ENCODE data around the gene ITGB1.
"Not testable (repeated sequence)": the region's sequence is repeated elsewhere in the genome, so short reads cannot be mapped to it uniquely, and the experiment has no call there.

The ITGB1 gene

GRCh38 chr10:32980558-32981468, 22.8 kb upstream of the ITGB1 start:
- TF ChIP-seq PAX5 (IDR thresholded peaks at IDR 0.05; ENCODE audit: insufficient read depth, low read length, severe bottlenecking) (no peak), SPI1 (IDR thresholded peaks at IDR 0.05; ENCODE audit: low read depth, low read length) (peak; percentile 34; the same call in 1 of the 2 replicates)
- FAIRE-seq, result peak; percentile 54
- DNase-seq (ENCODE audit: insufficient read length, low spot score), result peak; percentile 34

- DNase-seq (ENCODE audit: insufficient read length, low spot score) (no peak), FAIRE-seq (no peak)
- TF ChIP-seq PAX5 (IDR thresholded peaks at IDR 0.05; ENCODE audit: insufficient read depth, low read length, severe bottlenecking) (no peak), POLR2AphosphoS5 (IDR thresholded peaks at IDR 0.05; ENCODE audit: low read depth, low read length) (no peak), SPI1 (IDR thresholded peaks at IDR 0.05; ENCODE audit: low read depth, low read length) (no peak), POU2F2 (IDR thresholded peaks at IDR 0.05; ENCODE audit: low read depth, low read length) (no peak), POLR2A (IDR thresholded peaks at IDR 0.05; ENCODE audit: low read depth, low read length) (no peak), TAF1 (IDR thresholded peaks at IDR 0.05; ENCODE audit: low read depth, low read length) (no peak)
These were observed 22.2 kb upstream of the ITGB1 start for GRCh38 chr10:32980242-32980557.

GRCh38 chr10:32979719-32980118, 21.7 kb upstream of the ITGB1 start:
- FAIRE-seq; DNase-seq (ENCODE audit: insufficient read length, low spot score): not testable (repeated sequence)

DNA sequence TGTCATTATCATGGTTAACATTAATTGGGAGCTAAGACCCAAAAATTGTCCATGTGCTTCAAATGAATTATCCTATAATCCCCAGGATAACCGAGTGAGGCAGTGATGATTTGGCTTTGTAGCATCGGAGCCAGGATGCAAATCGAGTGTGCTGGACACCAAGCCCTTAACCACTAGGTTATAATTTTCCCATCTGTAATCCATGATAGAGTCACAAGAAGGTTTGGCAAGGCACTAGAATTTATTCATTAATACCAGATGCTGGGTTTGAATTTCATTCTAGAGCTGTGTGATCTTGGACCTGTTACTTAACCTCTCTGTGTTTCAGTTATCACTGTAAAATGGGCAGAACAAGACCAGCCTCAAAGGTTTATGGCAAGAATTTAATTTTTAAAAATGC, 21.0 kb upstream of the ITGB1 start:
- DNase-seq (ENCODE audit: insufficient read length, low spot score), result no peak
- TF ChIP-seq POU2F2 (IDR thresholded peaks at IDR 0.05; ENCODE audit: low read depth, low read length), result no peak
- TF ChIP-seq PAX5 (IDR thresholded peaks at IDR 0.05; ENCODE audit: insufficient read depth, low read length, severe bottlenecking), result no peak
- TF ChIP-seq SPI1 (IDR thresholded peaks at IDR 0.05; ENCODE audit: low read depth, low read length), result no peak
- no peak for TF ChIP-seq POLR2AphosphoS5 (IDR thresholded peaks at IDR 0.05; ENCODE audit: low read depth, low read length)
- no peak for TF ChIP-seq POLR2A (IDR thresholded peaks at IDR 0.05; ENCODE audit: low read depth, low read length)
- FAIRE-seq, result no peak

GRCh38 chr10:32977846-32978809, 20.1 kb upstream of the ITGB1 start:
- FAIRE-seq; DNase-seq (ENCODE audit: insufficient read length, low spot score): not testable (repeated sequence)

- TF ChIP-seq TAF1 (IDR thresholded peaks at IDR 0.05; ENCODE audit: low read depth, low read length) (no peak), SPI1 (IDR thresholded peaks at IDR 0.05; ENCODE audit: low read depth, low read length) (no peak), POLR2AphosphoS5 (IDR thresholded peaks at IDR 0.05; ENCODE audit: low read depth, low read length) (no peak), POLR2A (IDR thresholded peaks at IDR 0.05; ENCODE audit: low read depth, low read length) (no peak), PAX5 (IDR thresholded peaks at IDR 0.05; ENCODE audit: insufficient read depth, low read length, severe bottlenecking) (no peak), POU2F2 (IDR thresholded peaks at IDR 0.05; ENCODE audit: low read depth, low read length) (no peak)
- DNase-seq (ENCODE audit: insufficient read length, low spot score) (no peak), FAIRE-seq (no peak)
These were observed 18.3 kb upstream of the ITGB1 start for GRCh38 chr10:32976338-32976737.

DNA sequence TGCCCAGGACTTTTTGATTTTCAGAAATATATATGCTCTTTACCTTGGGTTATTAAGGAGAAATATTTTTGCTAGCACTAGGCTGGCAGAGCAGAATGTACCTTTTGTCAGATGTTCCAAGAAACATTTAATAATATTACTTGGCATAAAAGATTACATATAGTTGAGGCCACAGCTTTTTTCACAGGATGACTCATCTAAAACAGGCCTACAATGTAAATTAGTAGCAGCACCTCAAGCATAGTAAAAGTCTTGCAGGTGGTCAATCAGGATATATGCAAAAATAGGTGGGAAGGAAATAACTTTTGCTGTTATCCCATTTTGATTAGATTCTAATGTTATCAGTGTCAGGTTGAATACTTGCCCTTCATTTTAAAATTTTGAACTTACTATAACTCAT, 14.9 kb upstream of the ITGB1 start:
- no peak for FAIRE-seq
- TF ChIP-seq POLR2AphosphoS5 (IDR thresholded peaks at IDR 0.05; ENCODE audit: low read depth, low read length) (no peak), POU2F2 (IDR thresholded peaks at IDR 0.05; ENCODE audit: low read depth, low read length) (no peak), TAF1 (IDR thresholded peaks at IDR 0.05; ENCODE audit: low read depth, low read length) (no peak), PAX5 (IDR thresholded peaks at IDR 0.05; ENCODE audit: insufficient read depth, low read length, severe bottlenecking) (no peak), POLR2A (IDR thresholded peaks at IDR 0.05; ENCODE audit: low read depth, low read length) (no peak), SPI1 (IDR thresholded peaks at IDR 0.05; ENCODE audit: low read depth, low read length) (no peak)

DNA sequence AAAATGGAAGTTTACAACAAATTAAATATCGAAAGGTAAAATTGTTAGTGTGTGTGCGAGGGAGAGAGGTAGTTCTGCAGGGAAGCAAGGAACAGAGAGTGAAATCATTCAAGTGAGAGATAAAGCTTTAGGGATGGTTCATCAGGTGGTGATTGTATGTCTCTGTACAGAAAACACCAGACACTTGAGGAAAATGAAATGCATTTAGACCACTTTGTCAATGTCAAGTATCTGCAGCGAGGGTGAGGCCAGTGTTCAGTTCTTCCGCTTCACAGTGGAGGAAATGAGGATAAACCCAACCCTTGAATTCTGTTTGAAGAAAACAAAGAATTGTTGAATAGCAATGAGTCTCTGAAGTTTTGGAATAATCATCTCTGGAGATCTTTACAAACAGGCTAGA, 14.4 kb upstream of the ITGB1 start:
- no peak for TF ChIP-seq POU2F2 (IDR thresholded peaks at IDR 0.05; ENCODE audit: low read depth, low read length)
- no peak for TF ChIP-seq SPI1 (IDR thresholded peaks at IDR 0.05; ENCODE audit: low read depth, low read length)
- TF ChIP-seq TAF1 (IDR thresholded peaks at IDR 0.05; ENCODE audit: low read depth, low read length), result no peak
- TF ChIP-seq POLR2A (IDR thresholded peaks at IDR 0.05; ENCODE audit: low read depth, low read length), result no peak
- TF ChIP-seq PAX5 (IDR thresholded peaks at IDR 0.05; ENCODE audit: insufficient read depth, low read length, severe bottlenecking), result no peak
- TF ChIP-seq POLR2AphosphoS5 (IDR thresholded peaks at IDR 0.05; ENCODE audit: low read depth, low read length), result no peak
- DNase-seq (ENCODE audit: insufficient read length, low spot score) (no peak), FAIRE-seq (peak; percentile 31)

More for the DNA sequence above, 14.9 kb upstream of the ITGB1 start:
- DNase-seq (ENCODE audit: insufficient read length, low spot score), result no peak

- TF ChIP-seq POLR2AphosphoS5 (IDR thresholded peaks at IDR 0.05; ENCODE audit: low read depth, low read length) (no peak), PAX5 (IDR thresholded peaks at IDR 0.05; ENCODE audit: insufficient read depth, low read length, severe bottlenecking) (no peak), TAF1 (IDR thresholded peaks at IDR 0.05; ENCODE audit: low read depth, low read length) (no peak), POLR2A (IDR thresholded peaks at IDR 0.05; ENCODE audit: low read depth, low read length) (no peak), POU2F2 (IDR thresholded peaks at IDR 0.05; ENCODE audit: low read depth, low read length) (no peak), SPI1 (IDR thresholded peaks at IDR 0.05; ENCODE audit: low read depth, low read length) (no peak)
- DNase-seq (ENCODE audit: insufficient read length, low spot score) (no peak), FAIRE-seq (no peak)
These were observed 13.6 kb upstream of the ITGB1 start for GRCh38 chr10:32971536-32972091.
